ENCODE data around the gene CTSF.
A peak's percentile ranks its signal among the peaks of the same experiment; 100 is the strongest.

Gene CTSF

DNA sequence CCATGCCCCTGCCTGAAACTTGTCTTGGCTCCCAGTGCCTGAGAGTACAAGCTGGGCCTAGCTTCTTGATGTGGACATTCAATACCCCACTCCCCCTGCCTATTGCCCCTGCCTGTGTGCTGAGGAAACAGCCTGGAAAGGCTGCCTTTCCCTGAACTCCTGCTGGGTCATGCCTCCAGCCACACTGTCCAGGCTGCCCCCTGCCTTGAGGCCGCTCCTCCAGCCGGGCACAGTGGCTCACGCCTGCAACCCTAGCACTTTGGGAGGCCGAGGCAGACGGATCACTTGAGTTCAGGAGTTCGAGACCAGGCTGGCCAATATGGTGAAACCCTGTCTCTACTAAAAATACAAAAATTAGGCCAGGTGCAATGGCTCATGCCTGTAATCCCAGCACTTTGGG is 34.7 kb upstream of the CTSF start:
- Histone ChIP-seq H3K27ac (ENCODE audit: low read depth, low read length) (no peak overlapping the region; the same call in 1 of the 2 replicates), H3K27me3 (ENCODE audit: insufficient read depth, low read length) (no peaks in the 10 kb centered on the region), H3K4me3 (ENCODE audit: low read depth, low read length) (no peak overlapping the region), H2AFZ (ENCODE audit: low read length, unreplicated experiment) (no peak overlapping the region), H3K4me1 (ENCODE audit: control insufficient read depth, insufficient read depth, low read length, unreplicated experiment) (peaks cover 44% of the 10 kb centered on the region), H3K79me2 (ENCODE audit: control insufficient read depth, insufficient read depth, low read length, unreplicated experiment) (no peaks in the 10 kb centered on the region), H3K36me3 (ENCODE audit: insufficient read depth, low read length) (peaks cover 10% of the 10 kb centered on the region; the same call in 1 of the 2 replicates)

DNA sequence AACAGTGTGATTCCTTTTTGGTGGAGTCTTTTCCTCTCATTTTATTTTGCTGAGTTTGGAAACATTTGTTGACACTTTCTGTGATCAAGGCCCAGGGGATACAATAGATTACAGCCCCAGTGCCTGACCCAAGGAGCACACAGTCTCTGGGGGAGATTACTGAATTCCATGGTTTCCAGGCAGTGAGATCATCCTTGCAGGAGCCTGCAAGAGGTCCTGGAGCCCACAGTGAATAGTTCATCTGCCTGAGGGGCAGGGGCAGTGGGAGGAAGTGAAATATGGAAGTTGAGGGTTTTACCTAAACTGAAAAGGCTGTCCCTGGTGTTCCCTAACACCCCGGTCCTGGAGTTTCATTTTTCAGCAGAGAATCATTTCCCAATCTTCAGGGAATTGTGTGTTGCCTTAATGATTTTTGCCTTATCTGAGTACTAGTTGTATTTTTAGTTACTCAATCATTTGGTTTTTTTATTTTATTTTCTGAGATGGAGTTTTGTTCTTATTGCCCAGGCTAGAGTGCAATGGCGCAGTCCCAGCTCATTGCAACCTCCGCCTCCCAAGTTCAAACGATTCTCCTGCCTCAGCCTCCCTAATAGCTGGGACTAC is 32.3 kb upstream of the CTSF start:
- Histone ChIP-seq H2AFZ (ENCODE audit: low read length, unreplicated experiment) (no peak overlapping the region), H3K4me1 (ENCODE audit: control insufficient read depth, insufficient read depth, low read length, unreplicated experiment) (peaks cover 36% of the 10 kb centered on the region), H3K36me3 (ENCODE audit: insufficient read depth, low read length) (peaks cover 8% of the 10 kb centered on the region; the same call in 1 of the 2 replicates), H3K27ac (ENCODE audit: low read depth, low read length) (peak overlapping the region; percentile 38), H3K79me2 (ENCODE audit: control insufficient read depth, insufficient read depth, low read length, unreplicated experiment) (no peaks in the 10 kb centered on the region), H3K4me3 (ENCODE audit: low read depth, low read length) (no peak overlapping the region), H3K27me3 (ENCODE audit: insufficient read depth, low read length) (no peaks in the 10 kb centered on the region)

DNA sequence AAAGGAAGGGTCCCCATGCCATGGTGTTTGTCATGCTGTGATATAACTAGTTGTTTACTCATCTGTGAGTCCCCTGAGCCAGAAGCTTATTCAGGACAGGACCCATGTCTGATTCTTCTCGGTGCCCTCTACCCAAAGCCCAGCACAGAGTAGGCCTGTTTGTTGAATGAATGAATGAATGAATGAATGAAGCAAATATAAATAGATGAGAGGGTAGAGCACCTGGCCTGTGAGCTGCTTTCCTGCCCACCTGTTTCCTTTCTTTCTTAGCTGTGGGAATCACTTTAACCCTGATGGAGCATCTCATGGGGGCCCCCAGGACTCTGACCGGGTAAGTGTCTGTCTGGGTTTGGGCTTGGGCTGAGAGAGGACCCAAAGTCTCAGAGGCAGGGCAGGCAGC is 31.8 kb upstream of the CTSF start:
- Histone ChIP-seq H3K79me2 (ENCODE audit: control insufficient read depth, insufficient read depth, low read length, unreplicated experiment) (no peaks in the 10 kb centered on the region), H3K4me3 (ENCODE audit: low read depth, low read length) (no peak overlapping the region), H2AFZ (ENCODE audit: low read length, unreplicated experiment) (no peak overlapping the region), H3K4me1 (ENCODE audit: control insufficient read depth, insufficient read depth, low read length, unreplicated experiment) (peaks cover 41% of the 10 kb centered on the region), H3K36me3 (ENCODE audit: insufficient read depth, low read length) (peaks cover 7% of the 10 kb centered on the region; the same call in 1 of the 2 replicates), H3K27ac (ENCODE audit: low read depth, low read length) (peak overlapping the region; percentile 38), H3K27me3 (ENCODE audit: insufficient read depth, low read length) (no peaks in the 10 kb centered on the region)

DNA sequence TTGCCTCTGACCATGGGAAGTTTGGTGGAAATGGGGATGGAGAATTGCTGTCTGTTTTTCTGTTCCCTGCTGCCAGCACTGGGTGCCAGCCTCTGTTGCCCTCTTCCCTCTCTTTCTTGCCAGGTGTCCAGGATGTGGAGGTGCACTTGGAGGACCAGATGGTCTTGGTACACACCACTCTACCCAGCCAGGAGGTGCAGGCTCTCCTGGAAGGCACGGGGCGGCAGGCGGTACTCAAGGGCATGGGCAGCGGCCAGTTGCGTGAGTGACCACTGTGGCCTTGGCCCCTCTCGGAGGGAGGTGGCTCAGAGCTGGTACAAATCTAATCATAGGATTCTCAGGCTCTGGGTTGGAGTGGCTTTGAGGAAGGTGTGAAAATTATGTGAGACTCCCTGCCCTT is 30.6 kb upstream of the CTSF start:
- Histone ChIP-seq H3K27ac (ENCODE audit: low read depth, low read length) (no peak overlapping the region), H3K79me2 (ENCODE audit: control insufficient read depth, insufficient read depth, low read length, unreplicated experiment) (no peaks in the 10 kb centered on the region), H3K4me3 (ENCODE audit: low read depth, low read length) (no peak overlapping the region), H2AFZ (ENCODE audit: low read length, unreplicated experiment) (no peak overlapping the region), H3K4me1 (ENCODE audit: control insufficient read depth, insufficient read depth, low read length, unreplicated experiment) (peaks cover 48% of the 10 kb centered on the region), H3K36me3 (ENCODE audit: insufficient read depth, low read length) (peaks cover 7% of the 10 kb centered on the region; the same call in 1 of the 2 replicates), H3K27me3 (ENCODE audit: insufficient read depth, low read length) (no peaks in the 10 kb centered on the region)

DNA sequence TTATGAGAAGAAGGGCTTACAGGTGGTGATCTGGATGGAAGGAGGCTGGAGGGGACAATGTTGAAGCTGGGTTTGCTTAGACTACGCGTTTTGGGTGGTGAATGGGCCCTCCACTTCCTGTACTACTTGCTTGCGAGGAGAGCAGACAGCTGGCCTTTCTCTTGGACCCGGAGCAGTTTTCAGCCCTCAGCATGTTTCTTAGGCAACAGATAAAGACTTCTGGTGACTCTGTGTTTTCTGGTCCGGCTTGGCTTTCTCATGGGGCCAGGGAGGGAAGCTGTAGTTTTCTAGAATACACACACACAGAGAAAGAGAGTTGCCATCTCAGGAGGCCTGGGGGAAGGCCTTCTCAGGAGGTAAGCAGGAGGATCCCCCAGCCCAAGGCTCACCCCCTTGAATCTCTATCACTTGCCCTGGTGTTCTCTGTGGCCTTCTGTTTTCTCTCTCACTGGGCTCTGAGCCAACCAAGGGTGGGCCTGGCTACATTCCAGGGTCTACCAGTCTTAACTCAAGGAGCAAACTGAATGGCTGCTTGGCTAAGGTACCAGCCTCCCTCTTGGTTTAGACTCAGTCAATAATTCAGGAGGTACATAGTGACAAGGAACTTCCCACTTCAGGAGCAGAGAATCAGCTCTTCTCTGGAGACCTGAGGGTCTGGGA is 27.0 kb upstream of the CTSF start:
- H3K79me2 ChIP-seq (ENCODE audit: control insufficient read depth, insufficient read depth, low read length, unreplicated experiment) = peaks cover 9% of the 10 kb centered on the region
- peaks cover 26% of the 10 kb centered on the region for H3K4me1 ChIP-seq (ENCODE audit: control insufficient read depth, insufficient read depth, low read length, unreplicated experiment)
- H3K36me3 ChIP-seq (ENCODE audit: insufficient read depth, low read length) = peaks cover 7% of the 10 kb centered on the region; the same call in 1 of the 2 replicates
- no peaks in the 10 kb centered on the region for H3K27me3 ChIP-seq (ENCODE audit: insufficient read depth, low read length)
- H2AFZ ChIP-seq (ENCODE audit: low read length, unreplicated experiment) = no peak overlapping the region
- H3K27ac ChIP-seq (ENCODE audit: low read depth, low read length) = peak overlapping the region; percentile 35
- peak overlapping the region; percentile 45 for H3K4me3 ChIP-seq (ENCODE audit: low read depth, low read length)

DNA sequence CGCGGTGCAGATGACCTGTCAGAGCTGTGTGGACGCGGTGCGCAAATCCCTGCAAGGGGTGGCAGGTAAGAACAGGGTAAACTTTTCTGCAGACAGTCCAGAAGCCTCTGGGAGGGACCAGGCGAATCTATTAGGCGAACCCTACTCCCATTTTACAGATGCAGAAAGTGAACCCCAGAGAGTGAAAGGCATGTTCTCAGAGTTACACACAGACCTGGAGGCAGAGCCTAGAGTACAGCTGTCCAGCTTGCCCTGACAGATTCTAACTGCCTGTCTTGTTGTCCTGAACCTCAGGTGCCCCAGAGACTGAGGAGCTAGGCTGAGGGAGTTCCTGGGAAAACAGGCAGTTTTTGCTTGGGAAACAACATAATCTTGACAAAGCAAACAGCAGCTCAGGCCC is 25.2 kb upstream of the CTSF start:
- Histone ChIP-seq H3K36me3 (ENCODE audit: insufficient read depth, low read length) (no peaks in the 10 kb centered on the region), H3K27ac (ENCODE audit: low read depth, low read length) (no peak overlapping the region), H3K4me1 (ENCODE audit: control insufficient read depth, insufficient read depth, low read length, unreplicated experiment) (peaks cover 21% of the 10 kb centered on the region), H2AFZ (ENCODE audit: low read length, unreplicated experiment) (peak overlapping the region; percentile 97), H3K79me2 (ENCODE audit: control insufficient read depth, insufficient read depth, low read length, unreplicated experiment) (peaks cover 9% of the 10 kb centered on the region), H3K27me3 (ENCODE audit: insufficient read depth, low read length) (no peaks in the 10 kb centered on the region), H3K4me3 (ENCODE audit: low read depth, low read length) (peak overlapping the region; percentile 100)

DNA sequence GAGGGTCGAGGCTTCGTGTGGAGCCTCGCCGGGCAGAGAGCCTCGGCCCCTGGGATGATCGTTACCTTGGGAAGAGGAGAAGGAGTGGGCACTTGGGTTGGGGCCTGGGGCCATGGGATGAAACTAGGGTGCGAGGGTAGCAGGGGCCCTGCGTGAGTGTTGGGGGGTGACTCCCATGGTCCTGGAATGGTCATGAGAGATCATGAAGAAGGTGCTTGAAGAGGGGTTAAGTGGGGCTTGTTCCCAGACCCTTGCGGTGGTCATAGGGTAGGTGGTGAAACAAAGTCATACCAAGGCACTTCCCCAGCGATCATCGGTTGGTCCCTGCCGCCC is 24.9 kb upstream of the CTSF start:
- no peaks in the 10 kb centered on the region for H3K27me3 ChIP-seq (ENCODE audit: insufficient read depth, low read length)
- no peaks in the 10 kb centered on the region for H3K36me3 ChIP-seq (ENCODE audit: insufficient read depth, low read length)
- peaks cover 21% of the 10 kb centered on the region for H3K4me1 ChIP-seq (ENCODE audit: control insufficient read depth, insufficient read depth, low read length, unreplicated experiment)
- peak overlapping the region; percentile 3; the same call in 1 of the 2 replicates for H3K27ac ChIP-seq (ENCODE audit: low read depth, low read length)
- peaks cover 9% of the 10 kb centered on the region for H3K79me2 ChIP-seq (ENCODE audit: control insufficient read depth, insufficient read depth, low read length, unreplicated experiment)
- peak overlapping the region; percentile 97 for H2AFZ ChIP-seq (ENCODE audit: low read length, unreplicated experiment)
- H3K4me3 ChIP-seq (ENCODE audit: low read depth, low read length) = peak overlapping the region; percentile 100

DNA sequence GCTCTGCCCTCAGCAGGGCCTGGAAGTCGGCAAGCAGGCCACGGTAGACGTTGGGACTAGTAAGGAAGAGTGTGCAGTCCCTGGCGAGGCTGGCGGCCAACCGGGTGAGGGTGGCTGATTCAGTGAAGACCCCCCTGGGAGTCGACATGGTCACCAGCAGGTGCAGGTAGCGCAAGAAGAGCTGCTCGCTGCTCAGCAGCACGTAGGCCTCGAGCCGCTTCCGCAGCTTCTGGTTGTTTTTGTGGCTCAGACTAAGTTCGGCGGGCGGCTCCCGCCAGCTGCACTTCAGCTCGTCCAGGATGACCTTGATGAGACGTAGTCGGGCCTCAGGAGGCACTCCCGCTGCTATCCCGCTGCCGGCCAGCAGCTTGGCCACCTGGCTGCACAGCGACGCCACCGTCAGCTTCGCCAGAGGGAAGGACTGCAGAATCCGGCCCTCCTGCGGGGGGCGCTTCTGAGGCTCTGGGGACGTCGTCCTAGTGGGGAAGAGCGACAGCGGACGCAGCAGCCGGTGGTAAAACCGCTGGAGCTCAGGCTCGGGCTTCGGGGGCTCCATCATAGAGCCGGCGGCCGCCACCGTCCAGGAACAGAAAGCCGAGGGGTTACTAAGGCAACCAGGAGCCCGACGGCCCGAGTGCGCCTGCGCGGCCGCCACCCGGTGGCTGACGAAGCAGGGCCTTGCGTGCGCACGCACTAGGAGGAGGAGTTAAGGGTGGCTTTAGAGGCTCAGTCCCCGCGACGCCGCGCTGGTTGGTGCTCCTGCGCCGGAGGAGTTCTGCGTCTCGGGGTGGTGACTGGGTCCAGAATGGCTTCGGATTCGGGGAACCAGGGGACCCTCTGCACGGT is 24.3 kb upstream of the CTSF start, which contains the start of the genes CCDC87 and CCS:
Gene CCDC87 (minus strand): TSS at position 607 of the 846 bp plus-strand sequence. CDS start 48 bp downstream, at position 559.
Gene CCS (plus strand): TSS at position 729 of the 846 bp plus-strand sequence. CDS start 77 bp downstream, at position 806.
- H3K36me3 ChIP-seq (ENCODE audit: insufficient read depth, low read length) = no peaks in the 10 kb centered on the region
- peak within 1 kb of the TSS; percentile 99 for H2AFZ ChIP-seq (ENCODE audit: low read length, unreplicated experiment)
- no peaks in the 10 kb centered on the region for H3K27me3 ChIP-seq (ENCODE audit: insufficient read depth, low read length)
- peak within 1 kb of the TSS; percentile 100 for H3K4me3 ChIP-seq (ENCODE audit: low read depth, low read length)
- H3K27ac ChIP-seq (ENCODE audit: low read depth, low read length) = peak within 1 kb of the TSS; percentile 49; the same call in 1 of the 2 replicates
- peaks cover 9% of the 10 kb centered on the region for H3K79me2 ChIP-seq (ENCODE audit: control insufficient read depth, insufficient read depth, low read length, unreplicated experiment)
- peaks cover 21% of the 10 kb centered on the region for H3K4me1 ChIP-seq (ENCODE audit: control insufficient read depth, insufficient read depth, low read length, unreplicated experiment)

DNA sequence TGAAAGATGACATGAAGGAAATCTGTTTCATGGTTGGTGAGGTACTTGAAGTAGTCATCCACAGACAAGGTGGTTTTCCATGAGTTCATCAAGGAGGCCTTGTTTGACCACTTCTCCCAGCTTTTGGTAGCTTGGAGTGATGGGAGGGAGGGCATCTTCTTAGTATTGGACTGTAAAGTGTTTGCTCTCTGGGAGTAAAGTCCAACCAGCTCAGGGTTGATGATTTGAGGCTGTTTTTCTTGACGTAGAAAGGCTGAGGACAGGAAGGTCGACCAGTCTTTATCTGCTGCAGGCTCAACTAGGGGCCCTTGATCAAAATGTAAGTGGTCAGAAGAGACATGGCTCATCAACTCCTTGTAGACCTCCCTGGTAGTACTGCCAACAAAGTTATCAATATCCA is 22.8 kb upstream of the CTSF start:
- Histone ChIP-seq H3K4me3 (ENCODE audit: low read depth, low read length) (no peak overlapping the region), H2AFZ (ENCODE audit: low read length, unreplicated experiment) (no peak overlapping the region), H3K36me3 (ENCODE audit: insufficient read depth, low read length) (no peaks in the 10 kb centered on the region), H3K27me3 (ENCODE audit: insufficient read depth, low read length) (no peaks in the 10 kb centered on the region), H3K4me1 (ENCODE audit: control insufficient read depth, insufficient read depth, low read length, unreplicated experiment) (peaks cover 21% of the 10 kb centered on the region), H3K27ac (ENCODE audit: low read depth, low read length) (no peak overlapping the region), H3K79me2 (ENCODE audit: control insufficient read depth, insufficient read depth, low read length, unreplicated experiment) (peaks cover 9% of the 10 kb centered on the region)

DNA sequence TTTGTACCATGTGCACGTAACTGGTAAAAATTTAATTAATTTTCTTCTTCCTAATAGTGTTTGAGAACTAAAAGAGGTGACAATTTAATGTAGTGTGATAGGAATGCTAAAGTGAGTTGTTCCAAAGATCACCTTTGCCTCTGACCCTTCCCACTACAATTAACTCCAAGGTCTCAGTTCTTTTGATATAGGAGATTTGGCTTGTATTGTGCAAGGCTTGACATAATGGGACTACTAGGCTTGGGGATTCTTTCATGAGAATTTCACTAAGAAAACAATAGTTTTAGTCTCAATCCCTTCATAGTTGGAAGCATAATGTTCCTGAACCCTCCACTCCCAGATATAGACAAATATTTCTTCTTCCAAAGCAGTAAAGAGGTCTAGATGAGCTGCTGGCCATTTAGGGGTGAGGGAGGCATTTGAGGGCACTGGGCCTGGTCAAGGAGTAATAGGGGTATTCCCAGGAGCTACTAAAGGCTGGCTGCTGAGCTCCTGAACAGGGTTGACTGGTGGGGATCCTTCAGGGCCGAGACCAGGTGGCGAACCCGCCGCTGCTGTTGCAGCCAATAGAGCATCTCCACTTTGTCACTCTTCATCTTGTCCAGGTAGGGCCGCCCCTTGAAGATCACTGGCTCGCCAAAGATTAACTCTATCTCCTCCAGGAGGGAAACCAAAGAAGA is 21.7 kb upstream of the CTSF start:
- Histone ChIP-seq H2AFZ (ENCODE audit: low read length, unreplicated experiment) (no peak overlapping the region), H3K4me3 (ENCODE audit: low read depth, low read length) (no peak overlapping the region), H3K4me1 (ENCODE audit: control insufficient read depth, insufficient read depth, low read length, unreplicated experiment) (peaks cover 11% of the 10 kb centered on the region), H3K27ac (ENCODE audit: low read depth, low read length) (no peak overlapping the region), H3K27me3 (ENCODE audit: insufficient read depth, low read length) (no peaks in the 10 kb centered on the region), H3K79me2 (ENCODE audit: control insufficient read depth, insufficient read depth, low read length, unreplicated experiment) (peaks cover 9% of the 10 kb centered on the region), H3K36me3 (ENCODE audit: insufficient read depth, low read length) (no peaks in the 10 kb centered on the region)
